Activated CD4-positive, alpha-beta memory T cell treated with anti-CD3 and anti-CD28 coated beads, Interleukin-2, amount 10 ng/mL, durations not matched to agents 7 days and 5 days (primary cell): Measurements from ENCODE around the gene CCNJL. TPM values are rescaled to one million over a fixed set of nuclear protein-coding genes. Genes with fewer than 3 reads are reported as not detected.

Source experiments
- CTCF ChIA-PET: fragments of 350-600 bp; sonication (Branson Sonifier 250); formaldehyde crosslinking; loops from one replicate; lab custom pipeline; 2021; ENCODE audit warnings: antibody characterized with exemption, inconsistent platforms; lab: Charles Lee
- POLR2A ChIA-PET: fragments of 350-600 bp; sonication (Branson Sonifier 250); formaldehyde crosslinking; loops from one replicate; lab custom pipeline; 2021; ENCODE audit warnings: antibody characterized with exemption; lab: Charles Lee
- DNase-seq: peaks from one replicate; pipeline ENCODE4 v3.0.0-alpha.2; 2020
- H3K27ac Mint-ChIP-seq: one replicate; pipeline ENCODE4 v1.8.0; 2021; ENCODE audit warnings: mild to moderate bottlenecking, mixed read lengths
- H3K27me3 Mint-ChIP-seq: one replicate; pipeline ENCODE4 v1.8.0; 2021; ENCODE audit warnings: mixed read lengths
- H3K36me3 Mint-ChIP-seq: one replicate; pipeline ENCODE4 v1.8.0; 2021; ENCODE audit warnings: low read depth, mixed read lengths
- H3K4me1 Mint-ChIP-seq: one replicate; pipeline ENCODE4 v1.8.0; 2021; ENCODE audit warnings: mixed read lengths
- H3K4me3 Mint-ChIP-seq: one replicate; pipeline ENCODE4 v1.8.0; 2021; ENCODE audit warnings: mild to moderate bottlenecking, mixed read lengths
- H3K9me3 Mint-ChIP-seq: one replicate; pipeline ENCODE4 v1.8.0; 2021; ENCODE audit warnings: mixed read lengths
- total RNA-seq, 2 experiments: library from RNA; stranded (reverse); gene quantifications; one replicate each; pipeline ENCODE4 v1.2.3, GENCODE V29; 2021

Gene CCNJL
- total RNA-seq, 2 experiments from 2014 or later = not detected

- POLR2A ChIA-PET = interaction anchor here (1.0 kb wide), 1 partner anchor 15 kb away, joined by 4 read pairs; no protein-coding TSS in a partner anchor
Measured at GRCh38 chr5:160245506-160246086, 66.8 kb downstream of the CCNJL start.

GRCh38 chr5:160242145-160242544 is 70.2 kb downstream of the CCNJL start:
- Mint-ChIP-seq H3K9me3 (no peaks in the 10 kb centered on the region), H3K36me3 (no peaks in the 10 kb centered on the region), H3K27ac (no peak overlapping the region), H3K27me3 (no peaks in the 10 kb centered on the region), H3K4me1 (no peaks in the 10 kb centered on the region), H3K4me3 (no peak overlapping the region)
- ChIA-PET CTCF (no interaction called here), POLR2A (no interaction called here)
- no peak for DNase-seq

More at GRCh38 chr5:160245506-160246086, 66.8 kb downstream of the CCNJL start:
- Mint-ChIP-seq H3K4me1 (no peaks in the 10 kb centered on the region), H3K36me3 (no peaks in the 10 kb centered on the region), H3K27ac (no peak overlapping the region), H3K4me3 (no peak overlapping the region), H3K27me3 (peaks cover 3% of the 10 kb centered on the region), H3K9me3 (no peaks in the 10 kb centered on the region)
- DNase-seq = no peak
- CTCF ChIA-PET = no interaction called here

- Mint-ChIP-seq H3K36me3 (no peaks in the 10 kb centered on the region), H3K27me3 (no peaks in the 10 kb centered on the region), H3K27ac (no peak overlapping the region), H3K4me3 (no peak overlapping the region), H3K4me1 (no peaks in the 10 kb centered on the region), H3K9me3 (no peaks in the 10 kb centered on the region)
- ChIA-PET POLR2A (no interaction called here), CTCF (no interaction called here)
- no peak for DNase-seq
Measured at GRCh38 chr5:160240350-160240749, 72.0 kb downstream of the CCNJL start.

GRCh38 chr5:160237571-160238093 is 74.7 kb downstream of the CCNJL start:
- CTCF ChIA-PET = no interaction called here
- no peaks in the 10 kb centered on the region for H3K4me1 Mint-ChIP-seq

GRCh38 chr5:160235731-160236130 is 76.6 kb downstream of the CCNJL start:
- ChIA-PET POLR2A (no interaction called here), CTCF (no interaction called here)
- Mint-ChIP-seq H3K27me3 (no peaks in the 10 kb centered on the region), H3K4me3 (no peak overlapping the region), H3K27ac (no peak overlapping the region), H3K4me1 (no peaks in the 10 kb centered on the region), H3K36me3 (no peaks in the 10 kb centered on the region), H3K9me3 (no peaks in the 10 kb centered on the region)
- no peak for DNase-seq

More at GRCh38 chr5:160237571-160238093, 74.7 kb downstream of the CCNJL start:
- H3K9me3 Mint-ChIP-seq = no peaks in the 10 kb centered on the region
- POLR2A ChIA-PET = no interaction called here
- no peaks in the 10 kb centered on the region for H3K27me3 Mint-ChIP-seq
- H3K4me3 Mint-ChIP-seq = no peak overlapping the region
- no peak overlapping the region for H3K27ac Mint-ChIP-seq
- H3K36me3 Mint-ChIP-seq = no peaks in the 10 kb centered on the region
- DNase-seq = no peak

GRCh38 chr5:160233215-160233614 is 79.1 kb downstream of the CCNJL start:
- no peaks in the 10 kb centered on the region for H3K4me1 Mint-ChIP-seq
- no peak overlapping the region for H3K27ac Mint-ChIP-seq
- no peaks in the 10 kb centered on the region for H3K27me3 Mint-ChIP-seq
- ChIA-PET CTCF (no interaction called here), POLR2A (no interaction called here)
- no peak for DNase-seq
- no peak overlapping the region for H3K4me3 Mint-ChIP-seq
- no peaks in the 10 kb centered on the region for H3K9me3 Mint-ChIP-seq
- no peaks in the 10 kb centered on the region for H3K36me3 Mint-ChIP-seq

GRCh38 chr5:160231783-160232342 is 80.5 kb downstream of the CCNJL start:
- Mint-ChIP-seq H3K36me3 (no peaks in the 10 kb centered on the region), H3K27me3 (no peaks in the 10 kb centered on the region), H3K4me1 (no peaks in the 10 kb centered on the region), H3K4me3 (no peak overlapping the region), H3K27ac (no peak overlapping the region), H3K9me3 (no peaks in the 10 kb centered on the region)
- DNase-seq = no peak
- ChIA-PET POLR2A (interaction anchor here (1.7 kb wide), 1 partner anchor 14 kb away, joined by 4 read pairs; no protein-coding TSS in a partner anchor), CTCF (no interaction called here)

- Mint-ChIP-seq H3K4me1 (no peaks in the 10 kb centered on the region), H3K27ac (no peak overlapping the region), H3K27me3 (no peaks in the 10 kb centered on the region), H3K36me3 (no peaks in the 10 kb centered on the region), H3K4me3 (no peak overlapping the region), H3K9me3 (no peaks in the 10 kb centered on the region)
- DNase-seq = peak; percentile 20
- POLR2A ChIA-PET = interaction anchor here (1.7 kb wide), 1 partner anchor 15 kb away, joined by 4 read pairs; no protein-coding TSS in a partner anchor
- CTCF ChIA-PET = no interaction called here
Measured at GRCh38 chr5:160230686-160231527, 81.5 kb downstream of the CCNJL start.

- Mint-ChIP-seq H3K4me3 (no peak within 1 kb of the TSS), H3K9me3 (no peaks in the 10 kb centered on the region), H3K27me3 (no peaks in the 10 kb centered on the region), H3K4me1 (no peaks in the 10 kb centered on the region), H3K36me3 (no peaks in the 10 kb centered on the region), H3K27ac (no peak within 1 kb of the TSS)
- DNase-seq = no peak
- CTCF ChIA-PET = no interaction called here
- POLR2A ChIA-PET = no interaction called here
Measured at GRCh38 chr5:160229190-160229742, 83.1 kb downstream of the CCNJL start, which contains the start of gene FABP6. Gene FABP6 (plus strand): TSS chr5:160229506. CDS start chr5:160229558, 52 bp downstream.

GRCh38 chr5:160227012-160227411 is 85.4 kb downstream of the CCNJL start:
- no peak for DNase-seq
- Mint-ChIP-seq H3K27me3 (no peaks in the 10 kb centered on the region), H3K4me3 (no peak overlapping the region), H3K4me1 (no peaks in the 10 kb centered on the region), H3K27ac (no peak overlapping the region), H3K36me3 (no peaks in the 10 kb centered on the region), H3K9me3 (no peaks in the 10 kb centered on the region)
- ChIA-PET POLR2A (no interaction called here), CTCF (no interaction called here)

GRCh38 chr5:160221082-160221481 is 91.3 kb downstream of the CCNJL start:
- DNase-seq = no peak
- Mint-ChIP-seq H3K4me1 (no peaks in the 10 kb centered on the region), H3K27me3 (peaks cover 10% of the 10 kb centered on the region), H3K4me3 (no peak overlapping the region), H3K27ac (no peak overlapping the region), H3K36me3 (no peaks in the 10 kb centered on the region), H3K9me3 (no peaks in the 10 kb centered on the region)
- CTCF ChIA-PET = interaction anchor here (0.7 kb wide), 1 partner anchor 114 kb away, joined by 3 read pairs; no protein-coding TSS in a partner anchor
- POLR2A ChIA-PET = no interaction called here

- no peak overlapping the region for H3K27ac Mint-ChIP-seq
- POLR2A ChIA-PET = no interaction called here
- no peak for DNase-seq
- H3K4me1 Mint-ChIP-seq = no peaks in the 10 kb centered on the region
- CTCF ChIA-PET = no interaction called here
- no peaks in the 10 kb centered on the region for H3K36me3 Mint-ChIP-seq
- H3K9me3 Mint-ChIP-seq = no peaks in the 10 kb centered on the region
- no peak overlapping the region for H3K4me3 Mint-ChIP-seq
- peaks cover 15% of the 10 kb centered on the region for H3K27me3 Mint-ChIP-seq
Measured at GRCh38 chr5:160219356-160219755, 93.0 kb downstream of the CCNJL start.

GRCh38 chr5:160213537-160213936 is 98.8 kb downstream of the CCNJL start:
- H3K27me3 Mint-ChIP-seq = peaks cover 8% of the 10 kb centered on the region
- POLR2A ChIA-PET = no interaction called here
- no peak overlapping the region for H3K27ac Mint-ChIP-seq
- no peaks in the 10 kb centered on the region for H3K36me3 Mint-ChIP-seq
- no peaks in the 10 kb centered on the region for H3K4me1 Mint-ChIP-seq
- DNase-seq = no peak
- CTCF ChIA-PET = interaction anchor here (1.0 kb wide), 1 partner anchor 15 kb away, joined by 3 read pairs; no protein-coding TSS in a partner anchor
- no peaks in the 10 kb centered on the region for H3K9me3 Mint-ChIP-seq
- no peak overlapping the region for H3K4me3 Mint-ChIP-seq
